Measurements from ENCODE around the gene SLC25A5.
"Not testable (repeated sequence)": the region's sequence is repeated elsewhere in the genome, so short reads cannot be mapped to it uniquely, and the experiment has no call there.

SLC25A5 gene

GRCh38 chrX:119505145-119505544 lies 36.9 kb downstream of the SLC25A5 start:
- not testable (repeated sequence) for H3K4me3 ChIP-seq (ENCODE audit: low read length); H3K27me3 ChIP-seq (ENCODE audit: control insufficient read depth, insufficient read depth, low read length); H3K36me3 ChIP-seq (ENCODE audit: control insufficient read depth, insufficient read depth, low read length); H3K4me1 ChIP-seq (ENCODE audit: control insufficient read depth, insufficient read depth, low read length); H3K9me3 ChIP-seq (ENCODE audit: control insufficient read depth, insufficient read depth, low read length); H3K27ac ChIP-seq (ENCODE audit: low read length); DNase-seq (ENCODE audit: low read depth, low spot score)
- no CpG with 5 or more reads among the region's 10 CpGs for WGBS (ENCODE audit: insufficient coverage, insufficient read length)

GRCh38 chrX:119505945-119506344 lies 37.7 kb downstream of the SLC25A5 start:
- WGBS (ENCODE audit: insufficient coverage, insufficient read length), result no CpG with 5 or more reads among the region's 4 CpGs
- no peaks in the 10 kb centered on the region for H3K36me3 ChIP-seq (ENCODE audit: control insufficient read depth, insufficient read depth, low read length)
- no peaks in the 10 kb centered on the region for H3K9me3 ChIP-seq (ENCODE audit: control insufficient read depth, insufficient read depth, low read length)
- no peak overlapping the region for H3K4me3 ChIP-seq (ENCODE audit: low read length)
- no peak for DNase-seq (ENCODE audit: low read depth, low spot score)
- no peak overlapping the region for H3K27ac ChIP-seq (ENCODE audit: low read length)
- 0 out of 2 replicates have a peak, but pooled peaks cover 1% of the 10 kb centered on the region for H3K4me1 ChIP-seq (ENCODE audit: control insufficient read depth, insufficient read depth, low read length)
- no peaks in the 10 kb centered on the region for H3K27me3 ChIP-seq (ENCODE audit: control insufficient read depth, insufficient read depth, low read length)

- Histone ChIP-seq H3K27me3 (ENCODE audit: control insufficient read depth, insufficient read depth, low read length) (no peaks in the 10 kb centered on the region), H3K9me3 (ENCODE audit: control insufficient read depth, insufficient read depth, low read length) (no peaks in the 10 kb centered on the region), H3K4me3 (ENCODE audit: low read length) (no peak overlapping the region), H3K27ac (ENCODE audit: low read length) (no peak overlapping the region), H3K36me3 (ENCODE audit: control insufficient read depth, insufficient read depth, low read length) (no peaks in the 10 kb centered on the region), H3K4me1 (ENCODE audit: control insufficient read depth, insufficient read depth, low read length) (0 out of 2 replicates have a peak, but pooled peaks cover 1% of the 10 kb centered on the region)
- no peak for DNase-seq (ENCODE audit: low read depth, low spot score)
- no CpG with 5 or more reads among the region's 6 CpGs for WGBS (ENCODE audit: insufficient coverage, insufficient read length)
Observed at GRCh38 chrX:119507206-119507605, 39.0 kb downstream of the SLC25A5 start.

GRCh38 chrX:119512146-119512800 lies 44.0 kb downstream of the SLC25A5 start:
- no CpG with 5 or more reads among the region's 14 CpGs for WGBS (ENCODE audit: insufficient coverage, insufficient read length)
- no peak for DNase-seq (ENCODE audit: low read depth, low spot score)
- Histone ChIP-seq H3K27ac (ENCODE audit: low read length) (no peak overlapping the region), H3K9me3 (ENCODE audit: control insufficient read depth, insufficient read depth, low read length) (no peaks in the 10 kb centered on the region), H3K36me3 (ENCODE audit: control insufficient read depth, insufficient read depth, low read length) (no peaks in the 10 kb centered on the region), H3K4me1 (ENCODE audit: control insufficient read depth, insufficient read depth, low read length) (no peaks in the 10 kb centered on the region), H3K27me3 (ENCODE audit: control insufficient read depth, insufficient read depth, low read length) (no peaks in the 10 kb centered on the region), H3K4me3 (ENCODE audit: low read length) (no peak overlapping the region)

GRCh38 chrX:119516157-119516702 lies 48.0 kb downstream of the SLC25A5 start:
- DNase-seq (ENCODE audit: low read depth, low spot score), result no peak
- no peaks in the 10 kb centered on the region for H3K9me3 ChIP-seq (ENCODE audit: control insufficient read depth, insufficient read depth, low read length)
- no peak overlapping the region for H3K4me3 ChIP-seq (ENCODE audit: low read length)
- H3K4me1 ChIP-seq (ENCODE audit: control insufficient read depth, insufficient read depth, low read length), result no peaks in the 10 kb centered on the region
- H3K27ac ChIP-seq (ENCODE audit: low read length), result no peak overlapping the region
- whole genome bisulfite sequencing (ENCODE audit: insufficient coverage, insufficient read length), result no CpG with 5 or more reads among the region's 5 CpGs
- H3K27me3 ChIP-seq (ENCODE audit: control insufficient read depth, insufficient read depth, low read length), result no peaks in the 10 kb centered on the region
- H3K36me3 ChIP-seq (ENCODE audit: control insufficient read depth, insufficient read depth, low read length), result no peaks in the 10 kb centered on the region

- Histone ChIP-seq H3K27ac (ENCODE audit: low read length) (no peak overlapping the region), H3K4me1 (ENCODE audit: control insufficient read depth, insufficient read depth, low read length) (no peaks in the 10 kb centered on the region), H3K9me3 (ENCODE audit: control insufficient read depth, insufficient read depth, low read length) (no peaks in the 10 kb centered on the region), H3K27me3 (ENCODE audit: control insufficient read depth, insufficient read depth, low read length) (no peaks in the 10 kb centered on the region), H3K36me3 (ENCODE audit: control insufficient read depth, insufficient read depth, low read length) (no peaks in the 10 kb centered on the region), H3K4me3 (ENCODE audit: low read length) (no peak overlapping the region)
- no peak for DNase-seq (ENCODE audit: low read depth, low spot score)
- WGBS (ENCODE audit: insufficient coverage, insufficient read length), result no CpG with 5 or more reads among the region's 4 CpGs
Observed at GRCh38 chrX:119518371-119518770, 50.1 kb downstream of the SLC25A5 start.
